GM19372 (cell line): Measurements from ENCODE around the gene GHSR.

ENCODE experiments used
- ATAC-seq: cut with Tn5 transposase; IDR thresholded peaks from one replicate; pipeline ENCODE4 v1.9.1; 2021; ENCODE audit warnings: mild to moderate bottlenecking, low read depth, moderate library complexity; ENCODE audit not compliant: unreplicated experiment

The GHSR gene

DNA sequence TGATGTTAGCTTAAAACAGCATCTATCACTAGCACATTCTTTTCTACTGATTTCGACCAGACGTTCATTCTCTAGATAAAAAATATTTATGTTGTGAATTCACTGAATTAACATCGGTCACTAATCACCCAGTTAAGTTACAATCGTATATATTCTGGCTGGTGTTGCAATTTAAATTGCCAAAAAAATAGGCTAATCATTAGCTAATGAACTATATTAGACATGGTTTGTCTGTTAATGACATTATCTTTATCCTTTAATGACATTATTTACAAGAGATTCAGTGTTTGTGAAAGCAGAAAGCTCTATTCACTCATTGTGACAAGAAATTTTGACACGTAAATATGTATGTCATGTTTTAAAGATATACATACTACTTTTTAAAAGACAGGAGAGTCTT is 6.7 kb downstream of the GHSR start:
- ATAC-seq, result no peak

DNA sequence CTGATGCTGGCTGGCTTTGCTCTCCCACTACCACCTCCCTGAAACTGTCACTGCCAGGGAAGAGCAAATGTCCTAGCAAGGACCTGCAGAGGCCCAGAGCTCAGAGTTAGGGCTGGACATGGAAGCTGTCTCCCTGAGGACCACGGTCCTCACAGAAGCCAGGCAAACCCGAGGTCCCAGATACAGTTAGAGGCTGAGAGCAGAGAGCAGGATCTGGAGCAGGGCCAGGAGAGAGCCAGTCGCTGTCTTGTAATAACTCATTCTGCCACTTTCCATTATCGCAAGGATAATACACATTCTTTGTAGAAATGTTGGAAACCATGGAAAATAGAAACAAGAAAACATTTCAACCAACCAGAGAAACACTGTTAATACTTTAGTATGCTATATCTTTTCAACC is 10.1 kb downstream of the GHSR start:
- ATAC-seq, result no peak

DNA sequence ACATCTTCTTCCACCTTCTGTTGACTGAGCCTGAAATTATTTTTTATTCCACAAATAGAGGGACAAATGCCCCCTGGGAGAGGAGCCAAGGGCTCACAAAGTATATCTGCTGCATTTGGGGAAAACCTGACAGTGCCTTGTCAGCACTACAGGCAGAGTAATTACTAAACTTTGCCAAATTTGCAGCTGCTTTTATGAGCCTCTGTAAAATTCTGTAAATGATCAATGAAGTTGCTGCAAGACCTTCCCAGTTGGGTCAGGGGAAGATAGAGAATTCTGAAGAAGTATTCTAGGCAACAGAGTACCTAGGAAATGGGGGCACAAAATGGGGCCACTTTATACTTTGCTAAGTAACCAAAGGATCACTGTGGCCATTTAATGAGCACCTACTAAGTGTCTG is 10.5 kb downstream of the GHSR start:
- ATAC-seq, result no peak

DNA sequence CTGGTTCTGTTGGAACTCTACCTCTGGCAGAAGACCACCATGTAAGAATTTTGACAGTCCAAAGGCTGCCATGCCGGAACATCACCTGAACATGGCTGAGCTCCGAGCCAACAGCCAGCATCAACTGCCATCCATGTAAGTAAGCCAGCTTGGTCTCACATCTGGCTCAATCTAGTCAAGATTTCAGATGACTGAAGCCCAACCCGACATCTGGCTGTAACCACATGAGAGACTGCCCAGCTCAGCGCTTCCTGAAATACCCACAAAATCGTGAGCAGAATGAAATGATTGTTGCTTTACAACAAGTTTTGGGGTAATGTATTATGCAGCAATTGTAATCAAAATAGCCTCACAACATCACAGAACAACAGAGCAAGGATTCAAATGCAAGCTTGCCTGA is 32.9 kb downstream of the GHSR start:
- ATAC-seq, result no peak

DNA sequence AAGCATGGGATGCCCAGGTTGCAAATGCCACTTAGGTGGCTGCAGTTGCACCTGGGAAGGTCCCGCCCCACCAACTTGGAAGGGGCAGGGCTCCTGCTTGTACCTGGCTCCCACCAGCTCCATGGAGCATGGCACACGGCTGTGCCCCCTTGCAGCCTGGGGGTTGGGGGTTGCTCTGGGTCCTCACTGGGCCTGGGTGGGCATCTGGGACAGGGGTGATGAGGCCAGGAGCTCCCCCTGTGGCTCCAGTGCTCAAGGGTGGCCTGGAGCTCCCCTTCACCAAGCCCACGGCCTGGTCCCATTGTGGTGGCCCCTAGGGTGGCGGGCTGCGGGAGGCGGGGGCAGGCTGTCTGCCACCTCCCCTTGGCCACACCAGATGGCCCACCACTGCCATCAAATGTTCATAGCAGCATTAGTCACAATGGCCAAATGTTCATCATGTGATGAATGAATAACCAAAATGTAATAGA is 36.7 kb downstream of the GHSR start:
- no peak for ATAC-seq

DNA sequence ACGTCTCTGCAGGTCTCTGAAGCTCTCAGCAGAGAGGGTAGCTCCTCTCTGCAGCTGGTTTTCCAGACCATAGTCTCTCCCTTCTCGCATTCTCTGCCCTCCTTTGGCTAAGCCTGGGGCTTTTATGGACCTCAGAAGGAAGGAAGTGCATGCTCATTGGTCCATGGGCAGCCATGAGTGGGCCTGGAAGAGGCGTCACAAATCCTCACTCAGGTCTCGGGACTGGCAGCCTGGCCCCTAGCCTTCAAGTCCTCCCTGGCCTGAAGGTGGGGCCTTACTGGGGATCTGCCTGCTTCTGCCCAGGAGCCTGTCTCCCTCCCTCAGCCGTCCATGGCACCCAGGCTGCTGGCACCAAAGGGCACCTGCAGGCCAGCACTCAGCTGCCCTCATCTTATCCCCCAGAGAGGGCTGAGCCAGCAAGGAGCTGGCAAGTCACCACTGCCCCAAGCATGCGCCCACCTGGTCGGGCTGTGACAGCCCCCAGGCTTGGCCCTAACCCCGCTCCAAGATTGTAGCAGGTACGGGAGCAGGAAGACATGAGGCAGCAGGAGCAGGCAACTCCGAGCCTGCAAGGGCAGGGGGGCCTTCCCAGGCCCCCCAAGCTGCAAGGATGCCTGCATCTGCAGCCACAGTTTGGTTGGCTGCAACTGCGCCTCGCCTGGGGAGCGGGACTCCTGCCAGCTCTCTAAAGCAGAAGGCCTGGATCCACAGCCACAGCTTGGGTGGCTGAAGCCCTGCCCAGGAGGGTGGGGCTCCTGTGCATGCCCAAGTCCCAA is 37.4 kb downstream of the GHSR start:
- no peak for ATAC-seq

DNA sequence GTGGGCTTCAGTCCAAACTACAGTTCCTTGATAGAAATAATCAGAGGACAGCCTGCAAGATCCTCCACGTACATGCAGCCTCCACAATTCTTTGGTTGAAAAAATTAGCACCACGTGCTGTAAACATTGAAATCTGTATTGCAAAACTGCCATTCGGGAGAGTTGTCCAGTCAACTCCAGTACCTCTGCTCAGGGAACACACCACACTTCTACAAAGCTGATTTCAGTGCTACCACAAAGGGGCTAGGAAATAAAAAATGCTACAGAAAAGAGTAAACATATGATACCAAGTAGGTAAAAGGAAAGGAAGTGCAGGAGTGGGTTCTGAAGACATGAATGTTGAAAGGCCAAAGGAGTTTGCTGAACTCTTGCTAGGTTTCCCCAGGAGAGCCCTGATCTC is 40.4 kb downstream of the GHSR start:
- no peak for ATAC-seq

DNA sequence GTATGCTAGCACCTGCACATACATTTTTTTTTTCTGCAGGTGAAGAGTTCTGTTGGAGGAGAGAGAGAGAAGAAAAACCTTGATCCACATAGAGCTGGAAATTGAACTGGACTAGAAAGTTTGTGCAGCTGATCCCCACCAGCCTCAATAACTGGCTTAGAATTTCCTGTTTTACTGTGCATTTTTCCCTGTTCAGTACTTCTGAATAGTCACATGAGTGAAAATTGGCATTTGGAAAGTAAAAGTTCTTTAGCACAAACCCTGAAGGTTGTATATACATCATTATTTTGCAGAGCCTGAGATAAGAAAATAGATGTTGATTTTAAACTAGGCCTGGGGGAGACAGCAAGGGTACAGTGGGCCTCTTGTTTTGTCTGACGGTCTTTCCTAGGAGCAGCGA is 42.3 kb downstream of the GHSR start:
- ATAC-seq, result no peak

DNA sequence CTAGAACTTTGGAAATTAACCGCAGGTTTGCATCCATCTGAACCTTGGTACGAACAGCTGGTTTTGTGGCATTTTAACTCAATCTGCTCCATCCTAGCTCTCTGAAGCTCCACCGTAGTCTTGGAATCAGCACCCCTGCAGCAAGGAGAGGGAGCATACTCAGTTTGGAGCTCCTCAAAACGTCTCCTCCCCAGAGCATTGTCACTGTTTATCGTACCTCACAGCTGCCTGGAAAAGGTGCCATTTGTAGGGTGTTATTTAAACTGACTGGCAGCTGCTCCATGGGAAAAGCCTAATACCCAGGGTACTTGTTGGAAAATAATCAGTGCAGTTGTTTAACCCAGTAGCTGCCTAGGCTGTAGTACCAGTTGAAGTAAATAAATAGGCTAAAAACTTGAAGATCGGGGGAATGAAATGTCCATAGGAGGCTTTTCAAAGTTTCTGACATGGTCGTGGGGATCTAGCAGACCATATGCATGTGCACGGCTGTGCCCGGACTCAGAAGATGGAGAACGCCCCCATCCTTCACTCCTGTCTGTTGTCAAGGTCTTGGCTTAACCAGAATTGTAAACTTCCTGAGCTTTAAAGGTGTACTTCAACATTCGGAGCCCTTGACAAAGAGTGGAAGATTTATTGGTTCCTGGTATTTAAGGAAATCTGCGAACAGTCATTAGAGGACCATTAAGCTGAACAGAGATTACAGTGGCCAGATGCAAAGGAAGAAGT is 43.9 kb downstream of the GHSR start:
- no peak for ATAC-seq

DNA sequence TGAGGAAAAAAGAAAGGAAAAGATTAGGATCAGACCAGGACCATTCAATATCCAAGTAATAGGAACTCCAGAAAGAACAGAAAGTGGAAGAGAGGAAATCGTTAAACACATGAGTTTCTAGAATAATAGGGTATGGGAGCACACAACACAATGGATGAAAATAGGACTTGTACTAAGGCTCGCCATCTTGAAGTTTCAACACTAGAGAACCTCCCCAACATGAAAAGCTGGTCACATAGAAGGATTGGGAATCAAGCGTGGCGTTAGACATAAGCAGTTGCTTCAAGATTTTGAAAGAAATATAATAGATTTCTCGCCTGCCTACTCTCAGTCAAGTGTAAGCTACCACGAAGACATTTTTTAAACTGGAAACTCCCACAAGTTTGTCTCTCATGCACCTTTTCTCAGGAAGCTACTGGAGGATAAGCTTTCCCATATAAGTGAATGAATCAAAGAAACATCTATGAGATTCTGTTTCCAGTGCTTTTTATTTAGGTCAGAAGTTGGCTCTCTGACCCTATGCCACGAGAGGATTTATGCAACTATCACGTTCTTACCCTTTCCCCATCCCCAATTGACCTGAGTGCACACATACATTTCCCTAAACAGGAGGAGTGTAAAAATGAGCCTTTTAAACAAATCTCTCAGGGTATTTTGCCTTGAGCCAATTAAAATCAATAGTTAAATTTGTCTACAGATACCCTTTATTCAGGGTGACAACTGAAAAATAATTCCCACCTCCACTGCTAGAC is 45.2 kb downstream of the GHSR start:
- no peak for ATAC-seq

DNA sequence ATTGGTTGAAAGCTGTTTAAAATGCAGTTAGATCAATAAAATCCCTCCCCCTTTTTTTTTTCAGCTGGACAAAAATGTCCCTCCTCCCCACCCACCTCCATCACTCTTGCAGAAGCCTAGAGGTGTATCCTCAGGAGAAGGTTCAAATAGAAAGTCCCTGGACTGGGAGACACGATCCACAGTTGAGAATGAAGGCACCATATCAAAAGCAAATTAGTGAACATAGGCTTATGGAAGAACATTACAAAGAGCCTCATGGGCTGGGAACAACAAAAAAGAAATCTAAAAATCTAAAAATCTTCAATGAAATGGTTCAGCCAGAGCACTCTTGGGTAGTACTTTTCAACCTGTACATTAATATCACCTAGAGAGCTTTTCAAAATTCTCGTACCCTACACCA is 46.2 kb downstream of the GHSR start:
- ATAC-seq, result no peak

DNA sequence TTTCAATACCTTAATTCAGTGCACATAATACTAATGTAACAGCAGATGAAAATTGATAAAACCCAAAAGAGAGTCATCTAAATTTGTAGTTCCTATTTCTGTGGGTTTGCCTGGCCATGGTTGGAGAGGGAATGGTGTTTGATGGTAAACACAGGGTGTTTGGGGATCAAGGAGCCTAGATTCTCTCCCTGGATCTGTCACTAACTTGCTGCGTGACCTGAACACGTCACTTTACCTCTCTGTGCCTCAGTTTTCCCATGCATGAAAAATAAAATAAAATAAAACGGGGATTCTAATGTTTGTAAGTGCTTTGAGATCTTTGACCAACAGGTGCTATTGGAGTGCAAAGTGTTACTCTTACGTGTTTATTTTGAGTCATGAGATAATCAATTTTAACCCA is 49.8 kb downstream of the GHSR start:
- no peak for ATAC-seq

DNA sequence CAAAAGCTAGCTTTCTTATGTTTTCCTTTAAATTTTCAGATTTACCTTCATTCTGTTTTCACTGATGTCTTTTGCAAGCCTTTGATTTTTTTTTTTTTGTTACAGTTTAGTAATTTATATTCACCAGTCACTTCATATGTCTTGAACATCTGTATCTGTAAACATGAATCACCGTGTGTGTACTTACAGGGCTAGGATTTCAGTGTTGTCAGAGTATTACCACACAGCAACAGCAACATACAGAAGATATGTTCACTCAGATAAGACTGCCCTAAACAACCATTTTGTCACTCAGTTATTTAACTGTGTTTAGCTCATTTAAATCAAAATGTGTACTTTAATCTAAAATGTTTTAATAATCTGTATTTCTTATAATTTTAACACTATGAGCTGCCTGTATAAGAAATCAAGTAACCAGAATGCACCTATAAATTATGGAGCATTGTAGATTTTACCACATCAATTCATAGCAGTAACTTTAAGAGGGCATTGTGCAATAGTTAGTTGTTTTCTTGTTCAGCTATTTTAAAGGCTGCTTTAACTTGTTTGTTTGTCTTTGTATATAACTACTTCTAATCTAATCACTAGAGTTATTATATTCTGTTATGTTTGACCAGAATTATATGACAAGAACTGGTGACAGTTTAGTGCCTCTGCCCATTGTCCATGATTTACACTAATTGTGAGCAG is 50.4 kb downstream of the GHSR start:
- ATAC-seq, result no peak

DNA sequence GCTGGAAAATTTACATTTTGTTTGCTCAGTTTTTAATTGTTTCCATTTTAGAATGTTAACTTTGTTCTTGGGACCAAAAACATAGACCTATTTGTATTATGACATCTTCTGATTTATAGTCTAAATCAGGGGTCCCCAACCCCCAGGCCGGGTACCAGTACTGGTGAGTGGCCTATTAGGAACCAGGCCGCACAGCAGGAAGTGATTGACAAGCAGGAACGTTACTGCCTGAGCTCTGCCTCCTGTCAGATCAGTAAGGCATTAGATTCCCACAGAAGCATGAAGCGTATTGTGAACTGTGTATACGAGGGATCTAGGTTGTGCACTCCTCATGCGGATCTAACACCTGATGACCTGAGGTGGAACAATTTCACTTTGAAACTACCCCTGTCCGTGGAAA is 51.9 kb downstream of the GHSR start:
- no peak for ATAC-seq

DNA sequence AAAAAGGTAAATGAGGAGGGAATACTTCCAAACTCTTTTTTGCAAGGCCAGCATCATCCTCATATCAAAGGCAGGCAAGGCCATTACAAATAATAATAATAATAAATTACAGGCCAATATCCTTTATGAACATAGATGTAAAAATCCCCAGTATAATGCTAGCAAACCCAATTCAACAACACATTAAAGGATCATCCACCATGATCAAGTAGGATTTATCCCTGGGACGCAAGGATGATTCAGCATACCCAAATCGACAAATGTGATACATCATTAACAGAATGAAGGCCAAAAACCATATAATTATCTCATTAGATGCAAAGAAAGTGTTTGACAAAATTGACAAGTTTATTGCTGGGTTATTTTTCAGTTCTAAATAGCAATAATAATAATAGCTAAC is 53.6 kb downstream of the GHSR start:
- no peak for ATAC-seq
